HepG2 (cell line): ENCODE measurements around the gene POP7. TPM values are rescaled to one million over a fixed set of nuclear protein-coding genes. Genes with fewer than 3 reads are reported as not detected.

ENCODE experiments used
- BCL6 ChIP-seq: IDR thresholded peaks from 2 replicates; pipeline ENCODE4 v1.6.1; 2016; ENCODE audit warnings: missing genetic modification reagents, missing compliant biosample characterization
- GFI1 ChIP-seq: sonication (generic); formaldehyde crosslinking; IDR thresholded peaks from 2 replicates; pipeline ENCODE4 v1.5.0; 2020; ENCODE audit warnings: missing genetic modification reagents, mild to moderate bottlenecking, borderline replicate concordance
- MIER3 ChIP-seq: IDR thresholded peaks from 2 replicates; pipeline ENCODE4 v1.6.1; 2016; ENCODE audit warnings: missing compliant biosample characterization, borderline replicate concordance
- SP4 ChIP-seq: sonication (generic); formaldehyde crosslinking; IDR thresholded peaks from 2 replicates; pipeline ENCODE4 v1.8.1; 2023; ENCODE audit warnings: mild to moderate bottlenecking, missing genetic modification reagents
- ZNF792 ChIP-seq: IDR thresholded peaks from 2 replicates; pipeline ENCODE4 v1.6.1; 2016
- ZSCAN29 ChIP-seq: sonication (generic); formaldehyde crosslinking; conservative IDR thresholded peaks from 2 replicates; pipeline ENCODE4 v1.4.0; 2020; ENCODE audit warnings: mild to moderate bottlenecking, missing genetic modification reagents
- polyA plus RNA-seq, 8 experiments: library from polyadenylated mRNA; depleted of rRNA in 3 of 8; stranded (reverse) in 7 of 8; unstranded in 1 of 8; fragments of >200 nt; fragmentation: Illumina TruSeq in 4 of 8; extraction: Trizol in 4 of 8; gene quantifications; 2 replicates each; pipeline versions ENCODE4 v1.2.1 to v1.2.3, GENCODE V29; 2011 to 2016; ENCODE audit warnings: low read depth in 4 of 8, missing spikeins in 1 of 8, mixed read lengths in 1 of 8; ENCODE audit not compliant: insufficient read depth in 1 of 8
- total RNA-seq, 5 experiments: library from RNA; depleted of rRNA; stranded (reverse); fragments of >200 nt; fragmentation: Illumina TruSeq; extraction: Trizol; gene quantifications; 2 replicates each; pipeline ENCODE4 v1.2.3, GENCODE V29; 2016; ENCODE audit warnings: low read depth in 1 of 5
- TF ChIP-seq, protein P1 (sequence below): sonication (generic); formaldehyde crosslinking; IDR thresholded peaks from 2 replicates; pipeline ENCODE4 v1.5.1; 2020; ENCODE audit warnings: mild to moderate bottlenecking, moderate library complexity, missing genetic modification reagents
- TF ChIP-seq, protein P2 (sequence below): sonication (generic); formaldehyde crosslinking; IDR thresholded peaks from 2 replicates; pipeline ENCODE4 v1.4.0; 2020; ENCODE audit warnings: missing genetic modification reagents, borderline replicate concordance

POP7 gene
- total and polyA plus RNA-seq, 2 of the 13 experiments (the other 11 are each of a cell fraction or from before 2014, with no cell fraction given), result 63.9 to 91.1 TPM

DNA sequence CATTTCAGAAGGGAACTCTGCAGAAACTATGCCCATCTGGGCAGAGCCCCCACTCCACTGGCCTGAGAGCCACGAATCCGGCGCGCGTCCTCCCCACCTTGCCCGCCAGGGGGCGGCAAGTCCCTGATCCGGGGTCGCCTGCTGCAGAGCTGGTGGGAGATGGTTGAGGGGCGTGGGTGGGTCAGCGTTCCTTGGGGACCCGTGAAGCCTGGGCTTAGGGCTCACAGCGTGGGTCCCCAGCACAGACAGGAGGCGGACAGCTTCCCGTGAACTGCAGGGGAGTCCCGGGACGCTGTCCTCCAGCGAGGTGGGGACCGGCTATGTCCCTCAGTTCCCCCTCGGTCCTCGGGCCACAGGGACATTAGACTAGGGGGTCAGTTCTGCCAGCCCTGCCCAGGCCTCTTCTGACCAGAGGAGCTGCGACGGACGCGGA, 585 bp upstream of the POP7 start (continued):
- TF ChIP-seq, protein P1, sequence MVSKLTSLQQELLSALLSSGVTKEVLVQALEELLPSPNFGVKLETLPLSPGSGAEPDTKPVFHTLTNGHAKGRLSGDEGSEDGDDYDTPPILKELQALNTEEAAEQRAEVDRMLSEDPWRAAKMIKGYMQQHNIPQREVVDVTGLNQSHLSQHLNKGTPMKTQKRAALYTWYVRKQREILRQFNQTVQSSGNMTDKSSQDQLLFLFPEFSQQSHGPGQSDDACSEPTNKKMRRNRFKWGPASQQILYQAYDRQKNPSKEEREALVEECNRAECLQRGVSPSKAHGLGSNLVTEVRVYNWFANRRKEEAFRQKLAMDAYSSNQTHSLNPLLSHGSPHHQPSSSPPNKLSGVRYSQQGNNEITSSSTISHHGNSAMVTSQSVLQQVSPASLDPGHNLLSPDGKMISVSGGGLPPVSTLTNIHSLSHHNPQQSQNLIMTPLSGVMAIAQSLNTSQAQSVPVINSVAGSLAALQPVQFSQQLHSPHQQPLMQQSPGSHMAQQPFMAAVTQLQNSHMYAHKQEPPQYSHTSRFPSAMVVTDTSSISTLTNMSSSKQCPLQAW (CRISPR knock-in tag), result no peak
- TF ChIP-seq GFI1 (CRISPR knock-in tag), result no peak; the same call in 1 of the 2 replicates
- peak; percentile 53; the same call in 1 of the 2 replicates for TF ChIP-seq ZNF792
- TF ChIP-seq ZSCAN29 (CRISPR knock-in tag), result peak; percentile 86
- no peak for TF ChIP-seq BCL6 (CRISPR knock-in tag)
- no peak for TF ChIP-seq SP4 (CRISPR knock-in tag)
- TF ChIP-seq, protein P2, sequence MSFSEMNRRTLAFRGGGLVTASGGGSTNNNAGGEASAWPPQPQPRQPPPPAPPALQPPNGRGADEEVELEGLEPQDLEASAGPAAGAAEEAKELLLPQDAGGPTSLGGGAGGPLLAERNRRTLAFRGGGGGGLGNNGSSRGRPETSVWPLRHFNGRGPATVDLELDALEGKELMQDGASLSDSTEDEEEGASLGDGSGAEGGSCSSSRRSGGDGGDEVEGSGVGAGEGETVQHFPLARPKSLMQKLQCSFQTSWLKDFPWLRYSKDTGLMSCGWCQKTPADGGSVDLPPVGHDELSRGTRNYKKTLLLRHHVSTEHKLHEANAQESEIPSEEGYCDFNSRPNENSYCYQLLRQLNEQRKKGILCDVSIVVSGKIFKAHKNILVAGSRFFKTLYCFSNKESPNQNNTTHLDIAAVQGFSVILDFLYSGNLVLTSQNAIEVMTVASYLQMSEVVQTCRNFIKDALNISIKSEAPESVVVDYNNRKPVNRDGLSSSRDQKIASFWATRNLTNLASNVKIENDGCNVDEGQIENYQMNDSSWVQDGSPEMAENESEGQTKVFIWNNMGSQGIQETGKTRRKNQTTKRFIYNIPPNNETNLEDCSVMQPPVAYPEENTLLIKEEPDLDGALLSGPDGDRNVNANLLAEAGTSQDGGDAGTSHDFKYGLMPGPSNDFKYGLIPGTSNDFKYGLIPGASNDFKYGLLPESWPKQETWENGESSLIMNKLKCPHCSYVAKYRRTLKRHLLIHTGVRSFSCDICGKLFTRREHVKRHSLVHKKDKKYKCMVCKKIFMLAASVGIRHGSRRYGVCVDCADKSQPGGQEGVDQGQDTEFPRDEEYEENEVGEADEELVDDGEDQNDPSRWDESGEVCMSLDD, result peak; percentile 69; the same call in 1 of the 2 replicates
- TF ChIP-seq MIER3 (CRISPR knock-in tag), result 0 out of 2 replicates have a peak, but pooled peaks have one; percentile 21
